GM12891 (cell line): ENCODE data around the gene RHPN2.

Experiments used
- POLR2A ChIP-seq: IDR thresholded peaks from 2 replicates; pipeline ENCODE4 v1.6.1; 2011; ENCODE audit warnings: low read depth, low read length, control low read depth
- POLR2AphosphoS5 ChIP-seq: IDR thresholded peaks from 2 replicates; pipeline ENCODE4 v1.6.1; 2011; ENCODE audit warnings: low read depth, low read length, control low read depth
- SPI1 ChIP-seq: IDR thresholded peaks from 2 replicates; pipeline ENCODE4 v1.6.1; 2011; ENCODE audit warnings: low read depth, low read length, control low read depth

DNA sequence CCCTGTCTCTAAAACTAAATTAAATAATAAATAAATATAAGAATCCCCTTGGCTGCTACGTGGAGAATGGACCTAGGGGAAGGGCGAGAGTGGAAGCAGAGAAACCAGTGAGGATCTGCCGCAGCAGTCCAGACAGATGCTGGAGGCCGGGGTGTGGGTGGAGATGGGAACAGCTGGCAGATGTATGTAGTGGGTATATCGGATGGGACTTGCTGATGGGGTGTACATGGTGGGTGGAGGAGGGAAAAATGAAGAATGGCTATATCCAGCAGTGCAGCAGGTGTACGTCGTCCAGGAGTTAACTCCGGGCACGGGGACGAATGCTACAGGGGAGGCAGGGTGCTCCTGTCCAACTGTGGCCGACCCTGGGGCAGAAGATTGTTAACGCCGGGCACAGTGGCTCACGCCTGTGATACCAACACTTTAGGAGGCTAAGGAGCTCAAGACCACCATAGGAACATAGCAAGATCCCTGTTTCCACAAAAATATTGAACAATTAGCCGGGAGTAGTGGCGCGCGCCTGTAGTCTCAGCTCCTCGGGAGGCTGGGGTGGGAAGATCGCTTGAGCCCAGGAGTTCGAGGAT lies 93.6 kb downstream of the RHPN2 start:
- no peak for TF ChIP-seq POLR2AphosphoS5
- no peak for TF ChIP-seq SPI1
- TF ChIP-seq POLR2A = no peak
